Fibroblast of the aortic adventitia (primary cell): ENCODE data around the gene POF1B. TPM values are rescaled to one million over a fixed set of nuclear protein-coding genes. Genes with fewer than 3 reads are reported as not detected.

Experiments used
- DNase-seq: peaks from one replicate; pipeline ENCODE4 v3.0.0-alpha.2; 2010; ENCODE audit warnings: low read depth
- H3K4me3 ChIP-seq: 2 replicates; pipeline ENCODE4 v1.5.1; 2011; ENCODE audit warnings: low read depth, mild to moderate bottlenecking, control low read depth, low read length, moderate library complexity
- total RNA-seq: library from RNA; depleted of rRNA; stranded (reverse); fragments of >200 nt; gene quantifications from 2 replicates; pipeline ENCODE4 v1.2.3, GENCODE V29; 2012; ENCODE audit warnings: low replicate concordance
- TF ChIP-seq, protein P1 (sequence below): IDR thresholded peaks from 2 replicates; pipeline ENCODE4 v1.5.1; 2011; ENCODE audit warnings: mild to moderate bottlenecking, low read length, control low read depth, inconsistent platforms; ENCODE audit not compliant: insufficient read depth

Gene POF1B, protein sequence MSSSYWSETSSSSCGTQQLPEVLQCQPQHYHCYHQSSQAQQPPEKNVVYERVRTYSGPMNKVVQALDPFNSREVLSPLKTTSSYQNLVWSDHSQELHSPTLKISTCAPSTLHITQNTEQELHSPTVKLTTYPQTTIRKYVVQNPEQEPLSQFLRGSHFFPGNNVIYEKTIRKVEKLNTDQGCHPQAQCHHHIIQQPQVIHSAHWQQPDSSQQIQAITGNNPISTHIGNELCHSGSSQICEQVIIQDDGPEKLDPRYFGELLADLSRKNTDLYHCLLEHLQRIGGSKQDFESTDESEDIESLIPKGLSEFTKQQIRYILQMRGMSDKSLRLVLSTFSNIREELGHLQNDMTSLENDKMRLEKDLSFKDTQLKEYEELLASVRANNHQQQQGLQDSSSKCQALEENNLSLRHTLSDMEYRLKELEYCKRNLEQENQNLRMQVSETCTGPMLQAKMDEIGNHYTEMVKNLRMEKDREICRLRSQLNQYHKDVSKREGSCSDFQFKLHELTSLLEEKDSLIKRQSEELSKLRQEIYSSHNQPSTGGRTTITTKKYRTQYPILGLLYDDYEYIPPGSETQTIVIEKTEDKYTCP
- total RNA-seq, result not detected in 2 replicates

DNA sequence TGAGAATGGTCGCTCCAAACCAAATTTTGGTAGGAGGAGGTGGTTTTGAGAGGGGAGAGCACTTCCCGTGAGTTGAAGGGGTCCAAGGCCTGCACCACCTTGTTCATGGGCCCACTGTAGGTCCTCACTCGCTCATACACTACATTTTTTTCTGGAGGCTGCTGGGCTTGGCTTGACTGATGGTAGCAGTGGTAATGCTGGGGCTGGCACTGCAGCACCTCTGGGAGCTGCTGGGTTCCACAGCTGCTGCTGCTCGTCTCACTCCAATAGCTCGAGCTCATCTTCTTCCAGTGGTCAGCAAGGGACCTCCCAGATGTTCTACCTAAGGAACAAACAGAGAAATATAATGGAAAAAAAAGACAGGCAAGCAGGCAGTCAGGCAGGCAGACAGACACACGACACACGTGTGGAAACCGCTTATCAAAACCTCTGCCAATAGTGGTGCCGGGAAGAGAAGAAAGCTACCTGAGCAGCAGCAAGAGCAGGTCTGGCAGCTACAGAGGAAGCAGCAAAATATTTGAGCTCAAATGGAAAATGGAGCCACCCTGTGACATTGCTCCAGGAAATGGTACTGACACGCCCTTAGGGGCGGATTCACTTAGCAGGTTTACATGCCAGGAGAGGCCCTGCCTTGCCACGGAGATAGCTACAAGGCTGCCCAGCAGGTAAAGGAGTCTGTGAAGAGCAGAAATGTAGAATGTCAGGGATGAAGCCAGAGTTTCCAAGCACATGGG is at the start of gene POF1B:
TSS of gene POF1B (minus strand) at position 492 of the 734 bp plus-strand sequence. CDS start at position 281, 211 bp downstream.
- H3K4me3 ChIP-seq, result no peak within 1 kb of the TSS
- TF ChIP-seq, protein P1, sequence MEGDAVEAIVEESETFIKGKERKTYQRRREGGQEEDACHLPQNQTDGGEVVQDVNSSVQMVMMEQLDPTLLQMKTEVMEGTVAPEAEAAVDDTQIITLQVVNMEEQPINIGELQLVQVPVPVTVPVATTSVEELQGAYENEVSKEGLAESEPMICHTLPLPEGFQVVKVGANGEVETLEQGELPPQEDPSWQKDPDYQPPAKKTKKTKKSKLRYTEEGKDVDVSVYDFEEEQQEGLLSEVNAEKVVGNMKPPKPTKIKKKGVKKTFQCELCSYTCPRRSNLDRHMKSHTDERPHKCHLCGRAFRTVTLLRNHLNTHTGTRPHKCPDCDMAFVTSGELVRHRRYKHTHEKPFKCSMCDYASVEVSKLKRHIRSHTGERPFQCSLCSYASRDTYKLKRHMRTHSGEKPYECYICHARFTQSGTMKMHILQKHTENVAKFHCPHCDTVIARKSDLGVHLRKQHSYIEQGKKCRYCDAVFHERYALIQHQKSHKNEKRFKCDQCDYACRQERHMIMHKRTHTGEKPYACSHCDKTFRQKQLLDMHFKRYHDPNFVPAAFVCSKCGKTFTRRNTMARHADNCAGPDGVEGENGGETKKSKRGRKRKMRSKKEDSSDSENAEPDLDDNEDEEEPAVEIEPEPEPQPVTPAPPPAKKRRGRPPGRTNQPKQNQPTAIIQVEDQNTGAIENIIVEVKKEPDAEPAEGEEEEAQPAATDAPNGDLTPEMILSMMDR, result no peak
- DNase-seq, result no peak

DNA sequence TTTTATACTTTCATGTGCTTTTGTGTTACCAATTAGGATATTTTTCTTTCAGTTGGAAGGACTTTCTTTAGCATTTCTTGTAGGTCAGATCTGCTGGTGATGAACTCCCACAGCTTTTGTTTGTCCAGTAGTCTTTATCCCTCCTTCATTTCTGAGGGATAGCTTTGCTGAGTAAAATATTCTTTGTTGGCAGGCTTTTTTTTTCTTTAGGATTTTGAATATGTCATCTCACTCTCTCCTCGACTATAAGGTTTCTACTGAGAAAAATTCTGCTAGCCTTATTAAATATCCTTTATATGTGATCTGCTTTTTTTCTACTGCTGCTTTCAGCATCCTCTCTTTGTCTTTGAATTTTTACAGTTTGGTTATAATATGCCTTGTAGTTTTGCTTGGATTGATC is 49.6 kb upstream of the POF1B start:
- no peak for DNase-seq
- H3K4me3 ChIP-seq, result no peak overlapping the region
- TF ChIP-seq, protein P1, result no peak

DNA sequence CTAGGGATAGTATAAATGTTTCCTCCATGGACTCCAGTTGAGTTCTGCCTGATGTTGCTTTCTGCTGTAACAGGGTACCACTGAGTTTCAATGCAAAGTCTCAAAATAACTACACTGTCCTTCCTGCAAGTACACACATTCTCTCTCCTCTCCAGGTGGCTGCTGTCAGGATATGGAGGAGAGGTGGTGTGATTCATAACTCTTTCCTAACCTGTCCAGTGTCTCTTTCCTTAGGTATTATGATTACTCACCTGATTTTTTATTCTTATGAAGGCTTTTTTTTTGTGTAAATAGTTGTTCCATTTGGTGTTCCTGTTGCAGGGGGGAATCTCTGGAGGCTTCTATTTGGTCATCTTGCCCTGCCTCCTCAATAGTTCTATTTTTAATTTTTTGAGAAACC is 39.8 kb upstream of the POF1B start:
- H3K4me3 ChIP-seq, result no peak overlapping the region
- DNase-seq, result no peak
- TF ChIP-seq, protein P1, result no peak

DNA sequence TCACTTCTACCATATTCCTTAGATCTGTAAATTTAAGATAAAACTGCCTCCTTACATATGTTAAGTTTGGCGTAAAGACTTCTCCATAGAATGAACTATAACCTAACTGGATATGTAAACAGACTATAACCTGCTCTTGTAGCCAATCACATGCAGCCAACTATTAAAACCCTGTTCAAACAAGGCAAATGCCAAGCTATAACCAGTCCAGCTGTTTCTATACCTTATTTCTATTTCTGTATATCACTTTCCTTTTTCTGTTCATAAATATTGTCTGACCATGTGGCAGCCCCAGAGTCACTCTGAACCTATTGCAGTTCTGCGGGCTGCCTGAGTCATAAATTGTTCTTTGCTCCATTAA is 12.4 kb upstream of the POF1B start:
- no peak for DNase-seq
- TF ChIP-seq, protein P1, result no peak
- no peak overlapping the region for H3K4me3 ChIP-seq

DNA sequence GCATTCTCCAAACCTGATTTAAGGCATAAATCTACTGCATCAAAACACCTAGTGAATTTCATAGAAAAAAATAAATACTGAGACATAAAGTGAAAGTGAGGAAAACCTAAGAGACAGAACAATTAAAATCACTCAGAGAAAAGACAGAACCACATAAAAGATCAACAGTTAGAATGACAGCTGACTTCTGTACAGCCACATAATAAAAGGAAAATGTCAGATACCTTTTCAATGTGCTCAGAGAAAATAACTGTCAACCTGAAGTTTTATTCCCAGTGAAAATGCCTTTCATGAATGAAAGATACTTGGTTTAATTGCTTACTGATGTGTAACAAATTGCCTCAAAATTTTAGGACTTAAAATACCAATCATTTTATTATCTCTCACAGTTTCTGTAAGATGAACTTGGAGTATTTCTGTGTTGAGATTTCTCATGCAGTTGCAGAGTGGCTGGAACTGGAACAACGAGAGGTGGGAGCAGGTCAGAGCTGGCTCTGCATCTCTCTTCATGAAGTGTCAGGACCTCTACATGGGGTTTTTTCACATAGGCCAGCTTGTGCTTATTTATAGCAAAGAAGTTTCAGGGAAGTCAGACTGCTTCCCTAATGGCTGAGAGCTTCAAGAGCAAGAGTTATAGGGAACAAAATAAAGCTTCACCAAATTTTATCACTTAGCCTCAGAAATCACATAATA is 11.9 kb upstream of the POF1B start:
- TF ChIP-seq, protein P1, result no peak
- H3K4me3 ChIP-seq, result no peak overlapping the region
- DNase-seq, result no peak

DNA sequence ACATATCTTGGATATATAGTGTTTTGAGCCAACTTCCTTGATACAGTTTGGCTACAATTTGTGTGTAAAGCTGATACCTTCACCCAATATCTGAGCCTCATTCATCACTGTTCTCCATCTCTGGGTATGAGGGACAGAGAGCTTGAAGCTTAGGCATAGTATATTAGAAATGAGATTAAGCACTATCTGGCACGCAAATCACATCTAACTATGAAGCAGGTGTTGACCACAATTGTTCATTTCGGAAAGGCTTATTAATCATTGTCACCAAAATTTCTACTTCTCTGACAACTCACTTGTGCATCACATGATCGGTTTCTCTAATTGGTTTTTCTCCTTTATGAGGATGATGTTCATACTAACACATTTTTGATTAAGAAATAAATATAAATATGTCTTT is 2.1 kb upstream of the POF1B start:
- no peak for DNase-seq
- no peak overlapping the region for H3K4me3 ChIP-seq
- TF ChIP-seq, protein P1, result no peak
